ENCODE measurements around the gene CCDC179. TPM values are rescaled to one million over a fixed set of nuclear protein-coding genes. Genes with fewer than 3 reads are reported as not detected.
A peak's percentile ranks its signal among the peaks of the same experiment; 100 is the strongest.

Gene CCDC179
- total RNA-seq, 1 experiment from 2014 or later: not detected

DNA sequence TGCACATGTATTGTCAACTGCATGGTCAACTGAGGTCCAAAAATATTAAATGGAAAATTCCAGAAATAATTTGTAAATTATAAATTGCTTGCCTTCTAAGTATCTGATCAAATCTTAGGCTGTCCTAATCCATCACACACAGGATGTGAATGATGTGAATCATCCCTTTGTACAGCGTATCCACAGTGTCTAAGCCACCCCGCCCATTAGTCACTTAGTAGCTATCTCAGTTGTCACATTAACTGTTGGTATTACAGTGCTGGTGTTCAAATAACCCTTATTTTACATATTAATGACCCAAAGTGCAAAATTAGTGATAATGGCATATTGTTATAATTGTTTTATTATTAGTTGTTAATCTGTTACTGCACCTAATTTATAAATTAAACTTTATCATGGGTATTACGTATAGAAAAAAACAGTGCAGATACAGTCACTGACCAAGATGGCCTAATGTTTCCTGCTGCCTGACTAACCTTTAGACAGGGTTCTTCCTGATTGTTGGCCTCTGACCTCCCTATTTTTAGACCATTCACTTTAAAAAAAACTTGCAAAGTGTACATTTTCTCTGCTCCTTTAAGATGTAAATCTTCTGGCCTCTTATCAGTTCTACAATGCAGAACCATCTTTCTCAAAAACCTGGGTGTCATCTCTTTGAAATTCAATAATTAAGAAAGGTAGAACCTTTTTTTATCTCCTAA is 27.8 kb downstream of the CCDC179 start:
- no peaks in the 10 kb centered on the region for H3K9me3 ChIP-seq (replicated peaks)
- H3K36me3 ChIP-seq: no peaks in the 10 kb centered on the region
- peaks cover 4% of the 10 kb centered on the region for H3K4me1 ChIP-seq
- DNase-seq: no peak
- H3K27ac ChIP-seq: no peak overlapping the region
- no peak overlapping the region for H3K4me3 ChIP-seq
- no peaks in the 10 kb centered on the region for H3K27me3 ChIP-seq

DNA sequence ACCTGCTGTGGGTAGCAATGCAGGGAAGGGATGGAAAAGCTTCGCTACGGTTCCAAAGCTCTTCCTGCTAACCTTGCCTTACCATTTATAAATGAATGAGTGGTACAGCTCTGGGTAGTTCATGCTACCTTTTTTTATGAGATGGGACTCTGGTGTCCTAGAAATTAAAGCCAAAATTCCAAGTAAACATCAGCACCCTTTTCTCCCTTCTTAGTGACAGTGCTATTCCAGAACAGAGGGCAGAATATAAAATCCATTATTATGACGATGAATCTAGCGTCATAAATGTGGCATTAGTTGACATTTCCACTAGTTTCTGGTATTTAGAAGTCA is 30.2 kb downstream of the CCDC179 start:
- Histone ChIP-seq H3K9me3 (replicated peaks) (no peaks in the 10 kb centered on the region), H3K36me3 (no peaks in the 10 kb centered on the region), H3K27me3 (no peaks in the 10 kb centered on the region), H3K4me3 (peak overlapping the region; percentile 14; the same call in 1 of the 2 replicates), H3K4me1 (peaks cover 4% of the 10 kb centered on the region), H3K27ac (no peak overlapping the region)
- no peak for DNase-seq

DNA sequence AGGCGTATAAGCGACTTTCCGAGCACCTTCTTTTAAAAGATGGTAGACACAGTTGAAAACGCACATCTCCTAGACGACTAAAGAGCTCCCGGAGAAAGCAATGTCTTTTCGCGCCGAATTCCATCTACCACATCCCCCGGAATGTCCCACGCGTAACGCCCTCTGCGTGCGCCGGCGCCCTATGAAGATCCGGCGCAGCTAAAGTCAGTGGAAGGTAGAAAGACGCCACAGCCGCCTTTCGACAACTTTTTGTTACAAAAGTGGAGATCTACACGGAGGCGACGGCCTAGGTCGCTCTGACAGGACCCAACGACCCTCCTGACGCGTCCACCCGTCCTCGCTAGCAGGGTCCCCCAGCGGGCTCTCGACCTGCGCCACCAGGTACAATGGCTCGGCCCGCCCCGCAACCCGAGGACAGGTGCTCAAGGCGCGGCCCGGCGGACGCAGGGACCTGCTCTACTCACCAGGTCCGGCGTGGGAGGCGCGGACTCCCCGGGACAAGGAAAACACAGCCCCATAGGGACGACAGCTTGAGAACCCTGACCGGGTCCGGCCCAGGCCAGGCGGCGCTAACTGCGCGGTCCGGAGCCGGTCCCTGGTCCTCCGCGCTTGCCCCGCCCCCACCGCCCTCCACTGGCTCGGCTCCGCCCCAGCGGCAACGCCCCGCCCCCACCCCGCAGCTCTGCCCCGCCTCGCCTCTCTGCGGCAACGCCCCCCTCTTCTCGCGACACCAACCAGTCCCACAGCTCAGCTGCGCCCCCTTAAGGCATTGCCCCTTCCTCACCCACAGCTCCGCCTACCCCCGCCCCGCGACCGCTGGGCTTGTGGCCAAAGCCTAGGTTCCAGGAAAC is 30.8 kb downstream of the CCDC179 start, which contains the start of gene SVIP:
SVIP (minus strand) TSS at position 571 of the 851 bp plus-strand sequence; CDS start at position 518, 53 bp downstream.
- Histone ChIP-seq H3K36me3 (no peaks in the 10 kb centered on the region), H3K27me3 (no peaks in the 10 kb centered on the region), H3K27ac (peak within 1 kb of the TSS; percentile 58), H3K4me3 (peak within 1 kb of the TSS; percentile 91), H3K9me3 (replicated peaks) (no peaks in the 10 kb centered on the region), H3K4me1 (peaks cover 4% of the 10 kb centered on the region)
- DNase-seq: peak; percentile 95 to 96

DNA sequence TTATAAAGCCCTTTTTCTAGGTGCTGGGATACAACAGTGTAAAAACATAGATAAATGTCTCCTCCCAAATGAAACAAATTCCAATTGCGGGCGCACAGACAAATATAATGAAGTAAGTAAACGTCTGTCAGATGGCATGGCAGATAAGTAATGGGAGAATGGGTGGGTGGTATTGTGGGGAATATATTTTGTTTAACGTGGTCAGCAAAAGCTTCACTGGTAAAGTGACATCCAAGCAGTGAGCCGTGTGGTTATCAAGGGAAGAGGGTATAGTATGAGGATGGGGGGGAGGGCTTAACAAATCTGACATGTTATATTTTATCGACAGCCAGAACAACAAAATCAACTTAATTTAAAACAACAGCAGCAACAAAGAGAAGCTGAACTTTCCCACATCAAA is 31.9 kb downstream of the CCDC179 start:
- no peak for DNase-seq
- Histone ChIP-seq H3K27ac (peak overlapping the region; percentile 58), H3K9me3 (replicated peaks) (no peaks in the 10 kb centered on the region), H3K4me3 (peak overlapping the region; percentile 91), H3K4me1 (peaks cover 4% of the 10 kb centered on the region), H3K36me3 (no peaks in the 10 kb centered on the region), H3K27me3 (no peaks in the 10 kb centered on the region)

DNA sequence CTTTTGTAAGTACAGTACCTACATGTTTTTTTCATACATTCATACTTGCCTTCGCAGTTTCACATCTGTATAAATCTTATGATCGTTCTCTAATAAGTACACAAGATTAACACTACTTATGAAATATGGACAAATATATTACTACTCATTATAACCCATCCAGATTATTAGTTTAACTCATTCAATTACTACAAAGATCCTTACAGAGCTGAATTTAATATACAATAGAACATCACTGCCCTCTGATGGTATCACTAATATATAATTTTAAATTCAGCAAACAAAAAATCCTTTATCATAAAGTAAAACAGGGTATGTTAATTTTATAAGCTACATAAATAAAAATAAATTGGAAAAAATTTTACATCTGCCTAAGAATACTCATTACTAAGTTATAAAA is 38.1 kb downstream of the CCDC179 start:
- no peak for DNase-seq
- Histone ChIP-seq H3K4me1 (no peaks in the 10 kb centered on the region), H3K9me3 (replicated peaks) (no peaks in the 10 kb centered on the region), H3K27ac (no peak overlapping the region), H3K36me3 (no peaks in the 10 kb centered on the region; the same call in 1 of the 2 replicates), H3K27me3 (no peaks in the 10 kb centered on the region), H3K4me3 (no peak overlapping the region)

DNA sequence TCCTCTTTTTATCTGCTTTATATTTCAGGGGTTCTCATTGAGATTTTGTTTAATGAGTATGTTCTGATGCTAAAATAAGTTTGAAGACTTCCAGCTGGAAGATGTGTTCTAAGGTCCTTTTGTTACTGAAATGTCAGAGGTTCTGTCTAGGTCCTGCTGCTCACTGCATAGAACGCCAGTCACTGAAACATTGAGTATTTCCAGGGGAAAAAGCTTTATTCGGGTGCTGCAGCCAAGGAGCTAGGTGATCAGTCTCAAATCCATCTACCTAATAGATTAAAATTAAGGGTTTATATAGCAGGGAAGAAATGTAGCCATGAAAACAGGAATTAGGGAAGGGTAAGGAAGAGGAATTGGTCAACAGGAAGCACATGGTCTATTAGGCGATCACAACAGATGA is 50.4 kb downstream of the CCDC179 start:
- Histone ChIP-seq H3K27ac (no peak overlapping the region), H3K4me3 (no peak overlapping the region), H3K4me1 (peaks cover 15% of the 10 kb centered on the region), H3K36me3 (no peaks in the 10 kb centered on the region), H3K9me3 (replicated peaks) (peaks cover 5% of the 10 kb centered on the region), H3K27me3 (no peaks in the 10 kb centered on the region)
- no peak for DNase-seq

DNA sequence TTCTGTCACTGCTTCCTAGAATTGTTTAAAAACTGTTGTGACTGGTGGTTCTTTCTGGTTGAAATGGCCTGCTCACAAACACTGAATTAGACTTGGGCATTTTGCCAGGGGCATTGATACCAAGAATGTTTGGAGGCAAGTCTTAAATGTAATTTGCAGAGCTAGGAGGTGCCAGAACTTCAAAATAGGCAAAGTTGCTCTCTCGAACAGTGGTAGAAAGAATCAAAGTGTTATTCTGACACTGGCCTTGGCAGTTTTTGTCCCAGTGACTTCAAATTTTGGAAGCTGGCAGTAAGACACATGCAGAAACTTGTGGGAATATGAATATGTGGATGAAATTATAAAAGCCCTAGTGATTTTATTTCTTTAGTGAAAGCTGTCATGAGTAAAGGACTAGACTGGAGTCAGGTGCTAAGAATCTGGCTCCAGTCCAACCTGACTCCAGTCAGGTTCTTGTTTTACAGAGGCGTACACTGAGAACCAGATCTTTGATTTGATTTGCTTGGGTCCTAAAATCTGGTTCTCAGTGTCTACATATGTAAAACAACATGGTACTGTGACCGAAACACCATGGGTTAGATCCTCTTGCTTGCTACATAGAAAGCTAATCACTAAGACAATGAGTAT is 51.6 kb downstream of the CCDC179 start:
- DNase-seq: no peak
- H3K4me1 ChIP-seq: peaks cover 15% of the 10 kb centered on the region
- peaks cover 5% of the 10 kb centered on the region for H3K9me3 ChIP-seq (replicated peaks)
- H3K4me3 ChIP-seq: no peak overlapping the region
- H3K27me3 ChIP-seq: no peaks in the 10 kb centered on the region
- no peaks in the 10 kb centered on the region for H3K36me3 ChIP-seq
- no peak overlapping the region for H3K27ac ChIP-seq

DNA sequence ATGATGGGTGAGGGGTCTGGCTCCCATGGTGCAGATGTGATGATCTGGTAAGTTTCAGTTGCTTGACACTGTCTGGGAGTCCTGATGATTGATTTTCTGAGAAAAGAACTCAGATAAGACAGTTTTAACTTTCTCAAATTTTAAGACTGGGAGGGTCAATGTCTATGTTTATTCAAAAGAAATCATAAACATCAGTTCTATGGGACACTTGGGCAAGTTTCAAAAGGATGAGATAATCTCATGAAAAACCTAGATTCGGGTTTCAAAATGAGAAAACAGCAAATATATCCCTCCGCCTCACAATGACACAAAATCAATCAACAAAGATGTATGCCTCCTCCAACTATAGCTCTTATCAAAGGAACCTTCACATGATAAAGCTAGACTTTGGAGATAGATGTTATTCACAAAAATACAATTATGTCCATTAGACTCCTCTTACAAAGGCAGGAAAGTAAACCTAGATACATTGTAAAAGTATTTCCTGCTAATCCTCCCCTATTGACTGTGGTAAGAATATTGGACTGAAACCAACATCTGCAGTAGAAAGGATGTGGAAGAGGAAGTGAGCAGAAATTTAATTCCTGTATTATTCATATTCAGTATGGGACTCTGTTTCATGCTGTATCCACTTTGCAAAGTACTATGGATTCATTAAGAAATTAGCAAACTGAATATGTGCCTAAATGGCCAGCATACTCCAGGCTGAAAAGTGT is 52.3 kb downstream of the CCDC179 start:
- no peak for DNase-seq
- H3K9me3 ChIP-seq (replicated peaks): peaks cover 5% of the 10 kb centered on the region
- no peak overlapping the region for H3K27ac ChIP-seq

DNA sequence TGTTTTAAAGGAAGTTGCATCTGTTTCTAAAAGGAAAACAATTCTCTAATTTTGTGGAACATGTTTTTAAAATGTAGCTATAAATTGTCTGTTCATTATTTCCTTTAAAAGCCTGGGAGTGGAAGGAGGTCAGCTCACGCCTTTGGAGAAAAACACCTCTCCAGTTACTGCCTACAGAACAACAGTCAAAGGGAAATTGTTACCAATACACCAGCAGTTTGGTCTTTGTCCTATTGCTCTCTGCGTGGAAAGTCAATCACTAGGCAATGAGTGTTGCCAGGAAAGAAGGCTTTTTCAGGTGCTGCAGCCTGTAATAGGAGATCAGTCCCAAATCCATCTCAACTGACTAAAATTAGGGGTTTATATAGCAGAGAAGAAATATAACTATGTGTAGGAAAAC is 52.9 kb downstream of the CCDC179 start:
- Histone ChIP-seq H3K27me3 (no peaks in the 10 kb centered on the region), H3K9me3 (replicated peaks) (peaks cover 5% of the 10 kb centered on the region), H3K36me3 (no peaks in the 10 kb centered on the region), H3K4me3 (no peak overlapping the region), H3K4me1 (peaks cover 15% of the 10 kb centered on the region), H3K27ac (no peak overlapping the region)
- no peak for DNase-seq

More for the DNA sequence above, 52.3 kb downstream of the CCDC179 start:
- no peaks in the 10 kb centered on the region for H3K36me3 ChIP-seq
- no peaks in the 10 kb centered on the region for H3K27me3 ChIP-seq
- no peak overlapping the region for H3K4me3 ChIP-seq
- peaks cover 15% of the 10 kb centered on the region for H3K4me1 ChIP-seq

DNA sequence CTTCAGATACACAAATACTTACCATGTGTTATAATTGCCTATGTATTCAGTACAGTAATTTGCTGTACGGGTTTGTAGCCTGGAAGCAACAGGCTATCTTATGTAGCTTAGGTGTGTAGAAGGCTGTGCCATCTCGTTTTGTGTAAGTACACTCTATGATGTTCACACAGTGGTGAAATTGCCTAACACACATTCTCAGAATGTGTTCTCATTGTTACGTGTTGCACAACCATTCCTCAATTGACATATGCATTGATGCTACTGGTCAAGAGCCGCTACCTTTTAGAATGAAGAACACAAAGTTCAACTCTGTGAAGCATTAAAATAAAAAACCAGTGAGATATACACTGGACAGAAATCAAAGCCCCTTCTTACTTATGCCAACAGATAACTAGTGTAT is 57.4 kb downstream of the CCDC179 start:
- peaks cover 4% of the 10 kb centered on the region; the same call in 1 of the 2 replicates for H3K4me1 ChIP-seq
- H3K9me3 ChIP-seq (replicated peaks): no peaks in the 10 kb centered on the region
- DNase-seq: no peak
- H3K27me3 ChIP-seq: no peaks in the 10 kb centered on the region
- H3K27ac ChIP-seq: no peak overlapping the region
- H3K36me3 ChIP-seq: no peaks in the 10 kb centered on the region
- no peak overlapping the region for H3K4me3 ChIP-seq

DNA sequence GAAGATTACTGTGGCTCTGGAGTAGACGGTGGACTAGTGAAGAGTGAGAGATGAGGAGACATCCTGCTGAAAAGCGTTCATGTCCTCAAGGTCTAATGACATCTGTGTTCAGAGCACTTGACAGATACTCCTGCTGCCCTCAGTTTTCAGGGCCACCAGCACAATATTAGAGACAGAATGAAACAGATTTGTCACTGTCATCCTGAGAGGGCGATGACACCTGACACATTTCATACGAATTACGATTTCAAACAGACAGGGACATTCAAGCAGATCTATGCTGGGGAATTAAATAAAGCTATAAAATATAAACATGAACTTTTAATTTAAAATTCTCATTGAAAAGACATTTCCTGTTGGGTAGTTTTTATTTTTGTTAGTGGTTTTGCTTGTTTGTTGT is 59.8 kb downstream of the CCDC179 start:
- H3K27ac ChIP-seq: no peak overlapping the region
- H3K4me3 ChIP-seq: no peak overlapping the region
- H3K36me3 ChIP-seq: no peaks in the 10 kb centered on the region
- no peaks in the 10 kb centered on the region for H3K27me3 ChIP-seq
- no peak for DNase-seq
- H3K4me1 ChIP-seq: no peaks in the 10 kb centered on the region
- no peaks in the 10 kb centered on the region for H3K9me3 ChIP-seq (replicated peaks)

DNA sequence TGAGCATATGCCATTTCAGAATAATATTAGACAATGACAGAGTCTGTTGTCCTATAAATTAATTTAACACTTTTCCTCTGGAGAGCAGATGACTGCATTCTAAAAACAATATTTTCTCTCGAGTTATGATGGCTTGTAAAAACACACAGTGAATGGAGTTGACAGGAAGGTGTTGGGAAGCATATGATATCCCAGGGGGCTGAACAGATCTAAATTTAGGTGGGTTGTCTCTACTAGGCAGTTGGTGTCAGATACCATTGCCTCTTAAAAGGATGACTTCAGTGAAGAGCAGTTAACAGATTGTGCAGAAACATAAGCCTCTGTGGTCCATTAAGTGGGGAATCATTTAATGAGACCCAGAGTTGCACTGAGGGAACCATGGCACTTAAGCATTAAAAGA is 61.4 kb downstream of the CCDC179 start:
- Histone ChIP-seq H3K27me3 (no peaks in the 10 kb centered on the region), H3K36me3 (no peaks in the 10 kb centered on the region), H3K4me3 (no peak overlapping the region), H3K4me1 (no peaks in the 10 kb centered on the region), H3K27ac (no peak overlapping the region), H3K9me3 (replicated peaks) (no peaks in the 10 kb centered on the region; the same call in 1 of the 2 replicates)
- no peak for DNase-seq

DNA sequence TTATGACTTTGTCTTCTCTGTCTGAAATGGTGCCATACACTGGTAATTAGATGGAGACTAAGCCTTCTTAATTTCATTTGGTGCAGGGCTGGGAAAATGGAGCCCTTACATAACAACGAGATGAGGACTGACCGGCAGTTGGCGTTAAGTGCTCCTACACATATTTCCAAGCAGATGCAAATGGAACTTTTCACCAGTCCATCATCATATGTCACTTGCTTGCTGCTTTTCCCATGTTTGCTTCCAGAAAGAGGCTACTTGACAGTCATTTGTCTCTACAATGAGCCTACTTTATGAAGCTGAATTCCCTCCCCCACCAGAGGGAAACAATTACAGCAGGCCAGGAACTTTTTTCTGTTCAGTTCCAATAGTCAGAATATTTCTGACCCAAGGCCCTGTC is 63.2 kb downstream of the CCDC179 start:
- Histone ChIP-seq H3K4me3 (no peak overlapping the region), H3K36me3 (no peaks in the 10 kb centered on the region), H3K27me3 (no peaks in the 10 kb centered on the region), H3K9me3 (replicated peaks) (no peaks in the 10 kb centered on the region; the same call in 1 of the 2 replicates), H3K27ac (no peak overlapping the region), H3K4me1 (peaks cover 10% of the 10 kb centered on the region)
- no peak for DNase-seq
